Measurements from ENCODE around the gene DUSP28. TPM values are rescaled to one million over a fixed set of nuclear protein-coding genes. Genes with fewer than 3 reads are reported as not detected.

DUSP28 gene
- total and polyA plus RNA-seq, 2 experiments from 2014 or later, result 2.7 to 4.3 TPM

GRCh38 chr2:240585101-240585500 is 24.9 kb downstream of the DUSP28 start (continued):
- TF ChIP-seq, protein P1, sequence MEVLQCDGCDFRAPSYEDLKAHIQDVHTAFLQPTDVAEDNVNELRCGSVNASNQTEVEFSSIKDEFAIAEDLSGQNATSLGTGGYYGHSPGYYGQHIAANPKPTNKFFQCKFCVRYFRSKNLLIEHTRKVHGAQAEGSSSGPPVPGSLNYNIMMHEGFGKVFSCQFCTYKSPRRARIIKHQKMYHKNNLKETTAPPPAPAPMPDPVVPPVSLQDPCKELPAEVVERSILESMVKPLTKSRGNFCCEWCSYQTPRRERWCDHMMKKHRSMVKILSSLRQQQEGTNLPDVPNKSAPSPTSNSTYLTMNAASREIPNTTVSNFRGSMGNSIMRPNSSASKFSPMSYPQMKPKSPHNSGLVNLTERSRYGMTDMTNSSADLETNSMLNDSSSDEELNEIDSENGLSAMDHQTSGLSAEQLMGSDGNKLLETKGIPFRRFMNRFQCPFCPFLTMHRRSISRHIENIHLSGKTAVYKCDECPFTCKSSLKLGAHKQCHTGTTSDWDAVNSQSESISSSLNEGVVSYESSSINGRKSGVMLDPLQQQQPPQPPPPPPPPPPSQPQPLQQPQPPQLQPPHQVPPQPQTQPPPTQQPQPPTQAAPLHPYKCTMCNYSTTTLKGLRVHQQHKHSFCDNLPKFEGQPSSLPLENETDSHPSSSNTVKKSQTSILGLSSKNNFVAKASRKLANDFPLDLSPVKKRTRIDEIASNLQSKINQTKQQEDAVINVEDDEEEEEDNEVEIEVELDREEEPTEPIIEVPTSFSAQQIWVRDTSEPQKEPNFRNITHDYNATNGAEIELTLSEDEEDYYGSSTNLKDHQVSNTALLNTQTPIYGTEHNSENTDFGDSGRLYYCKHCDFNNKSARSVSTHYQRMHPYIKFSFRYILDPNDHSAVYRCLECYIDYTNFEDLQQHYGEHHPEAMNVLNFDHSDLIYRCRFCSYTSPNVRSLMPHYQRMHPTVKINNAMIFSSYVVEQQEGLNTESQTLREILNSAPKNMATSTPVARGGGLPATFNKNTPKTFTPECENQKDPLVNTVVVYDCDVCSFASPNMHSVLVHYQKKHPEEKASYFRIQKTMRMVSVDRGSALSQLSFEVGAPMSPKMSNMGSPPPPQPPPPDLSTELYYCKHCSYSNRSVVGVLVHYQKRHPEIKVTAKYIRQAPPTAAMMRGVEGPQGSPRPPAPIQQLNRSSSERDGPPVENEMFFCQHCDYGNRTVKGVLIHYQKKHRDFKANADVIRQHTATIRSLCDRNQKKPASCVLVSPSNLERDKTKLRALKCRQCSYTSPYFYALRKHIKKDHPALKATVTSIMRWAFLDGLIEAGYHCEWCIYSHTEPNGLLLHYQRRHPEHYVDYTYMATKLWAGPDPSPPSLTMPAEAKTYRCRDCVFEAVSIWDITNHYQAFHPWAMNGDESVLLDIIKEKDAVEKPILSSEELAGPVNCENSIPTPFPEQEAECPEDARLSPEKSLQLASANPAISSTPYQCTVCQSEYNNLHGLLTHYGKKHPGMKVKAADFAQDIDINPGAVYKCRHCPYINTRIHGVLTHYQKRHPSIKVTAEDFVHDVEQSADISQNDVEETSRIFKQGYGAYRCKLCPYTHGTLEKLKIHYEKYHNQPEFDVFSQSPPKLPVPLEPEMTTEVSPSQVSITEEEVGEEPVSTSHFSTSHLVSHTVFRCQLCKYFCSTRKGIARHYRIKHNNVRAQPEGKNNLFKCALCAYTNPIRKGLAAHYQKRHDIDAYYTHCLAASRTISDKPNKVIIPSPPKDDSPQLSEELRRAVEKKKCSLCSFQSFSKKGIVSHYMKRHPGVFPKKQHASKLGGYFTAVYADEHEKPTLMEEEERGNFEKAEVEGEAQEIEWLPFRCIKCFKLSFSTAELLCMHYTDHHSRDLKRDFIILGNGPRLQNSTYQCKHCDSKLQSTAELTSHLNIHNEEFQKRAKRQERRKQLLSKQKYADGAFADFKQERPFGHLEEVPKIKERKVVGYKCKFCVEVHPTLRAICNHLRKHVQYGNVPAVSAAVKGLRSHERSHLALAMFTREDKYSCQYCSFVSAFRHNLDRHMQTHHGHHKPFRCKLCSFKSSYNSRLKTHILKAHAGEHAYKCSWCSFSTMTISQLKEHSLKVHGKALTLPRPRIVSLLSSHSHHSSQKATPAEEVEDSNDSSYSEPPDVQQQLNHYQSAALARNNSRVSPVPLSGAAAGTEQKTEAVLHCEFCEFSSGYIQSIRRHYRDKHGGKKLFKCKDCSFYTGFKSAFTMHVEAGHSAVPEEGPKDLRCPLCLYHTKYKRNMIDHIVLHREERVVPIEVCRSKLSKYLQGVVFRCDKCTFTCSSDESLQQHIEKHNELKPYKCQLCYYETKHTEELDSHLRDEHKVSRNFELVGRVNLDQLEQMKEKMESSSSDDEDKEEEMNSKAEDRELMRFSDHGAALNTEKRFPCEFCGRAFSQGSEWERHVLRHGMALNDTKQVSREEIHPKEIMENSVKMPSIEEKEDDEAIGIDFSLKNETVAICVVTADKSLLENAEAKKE (CRISPR knock-in tag; IDR thresholded peaks at IDR 0.05), result no peak

DNA sequence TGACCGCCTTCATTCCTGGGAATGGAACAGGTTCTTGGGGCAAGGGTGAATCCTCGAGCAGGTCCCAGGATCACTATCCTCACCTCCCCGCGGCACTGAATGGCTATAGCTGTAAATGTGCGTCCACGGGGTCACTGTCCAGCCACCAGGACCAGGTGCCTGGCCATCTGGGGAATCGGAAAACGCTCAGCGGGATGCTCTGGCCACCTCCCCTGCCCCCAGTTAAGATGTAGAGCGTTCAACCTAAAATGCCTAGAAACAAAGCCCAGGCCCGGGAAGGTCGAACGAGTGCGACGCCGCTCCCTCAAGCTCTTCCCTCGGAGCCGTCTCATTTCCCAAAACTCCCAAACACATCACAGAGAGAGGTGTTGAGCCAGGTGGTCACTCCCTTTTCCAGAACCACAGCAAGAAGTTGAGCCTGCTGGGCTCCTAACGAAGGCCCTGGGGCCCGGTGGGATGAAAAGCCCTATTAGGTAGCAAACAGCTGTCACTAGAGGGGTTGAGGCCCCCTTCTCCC is 25.6 kb downstream of the DUSP28 start:
- ATAC-seq (no peak), DNase-seq (ENCODE audit: low spot score) (no peak)
- H2AFZ ChIP-seq, result no peak overlapping the region
- Mint-ChIP-seq H3K27me3 (ENCODE audit: insufficient read depth, low read depth, poor library complexity) (peaks cover 19% of the 10 kb centered on the region), H3K4me3 (peak overlapping the region; percentile 96), H3K27ac (peak overlapping the region; percentile 88), H3K9me3 (no peaks in the 10 kb centered on the region), H3K4me1 (peaks cover 36% of the 10 kb centered on the region), H3K36me3 (ENCODE audit: low read depth) (peaks cover 6% of the 10 kb centered on the region; the same call in 2 of the 3 replicates)
- peaks cover 31% of the 10 kb centered on the region for H4K20me1 ChIP-seq (replicated peaks; ENCODE audit: insufficient read depth)
- no peaks in the 10 kb centered on the region for H3K27me3 ChIP-seq (ENCODE audit: insufficient read depth)
- 0 out of 2 replicates have a peak overlapping the region, but pooled peaks have one; percentile 39 for H3K27ac ChIP-seq (ENCODE audit: low read depth)
- peaks cover 83% of the 10 kb centered on the region for H3K79me2 ChIP-seq (replicated peaks; ENCODE audit: insufficient read depth)
- peaks cover 20% of the 10 kb centered on the region for H3K4me1 ChIP-seq (ENCODE audit: insufficient read depth)
- peak overlapping the region; percentile 97 for H3K4me2 ChIP-seq
- H3K9me2 ChIP-seq (ENCODE audit: insufficient read depth), result no peaks in the 10 kb centered on the region
- H3K4me3 ChIP-seq, result peak overlapping the region; percentile 94
- no peaks in the 10 kb centered on the region for H3K36me3 ChIP-seq (ENCODE audit: insufficient read depth)
- H3F3A ChIP-seq (replicated peaks; ENCODE audit: low read depth), result no peaks in the 10 kb centered on the region
- TF ChIP-seq REST (IDR thresholded peaks at IDR 0.05; ENCODE audit: unreplicated experiment) (no peak), JUNB (IDR thresholded peaks at IDR 0.05; ENCODE audit: unreplicated experiment) (no peak), POLR2AphosphoS5 (IDR thresholded peaks at IDR 0.05; ENCODE audit: low read depth) (no peak), NANOG (IDR thresholded peaks at IDR 0.05; ENCODE audit: borderline replicate concordance) (no peak), EZH2phosphoT487 (IDR thresholded peaks at IDR 0.05; ENCODE audit: unreplicated experiment) (no peak), EZH2 (IDR thresholded peaks at IDR 0.05; ENCODE audit: low read depth, unreplicated experiment) (no peak), ZNF114 (CRISPR knock-in tag; IDR thresholded peaks at IDR 0.05) (no peak), ZNF331 (CRISPR knock-in tag; IDR thresholded peaks at IDR 0.05; ENCODE audit: low read depth) (no peak), CREB1 (CRISPR knock-in tag; IDR thresholded peaks at IDR 0.05; ENCODE audit: low read depth) (no peak)
- TF ChIP-seq, protein P2, sequence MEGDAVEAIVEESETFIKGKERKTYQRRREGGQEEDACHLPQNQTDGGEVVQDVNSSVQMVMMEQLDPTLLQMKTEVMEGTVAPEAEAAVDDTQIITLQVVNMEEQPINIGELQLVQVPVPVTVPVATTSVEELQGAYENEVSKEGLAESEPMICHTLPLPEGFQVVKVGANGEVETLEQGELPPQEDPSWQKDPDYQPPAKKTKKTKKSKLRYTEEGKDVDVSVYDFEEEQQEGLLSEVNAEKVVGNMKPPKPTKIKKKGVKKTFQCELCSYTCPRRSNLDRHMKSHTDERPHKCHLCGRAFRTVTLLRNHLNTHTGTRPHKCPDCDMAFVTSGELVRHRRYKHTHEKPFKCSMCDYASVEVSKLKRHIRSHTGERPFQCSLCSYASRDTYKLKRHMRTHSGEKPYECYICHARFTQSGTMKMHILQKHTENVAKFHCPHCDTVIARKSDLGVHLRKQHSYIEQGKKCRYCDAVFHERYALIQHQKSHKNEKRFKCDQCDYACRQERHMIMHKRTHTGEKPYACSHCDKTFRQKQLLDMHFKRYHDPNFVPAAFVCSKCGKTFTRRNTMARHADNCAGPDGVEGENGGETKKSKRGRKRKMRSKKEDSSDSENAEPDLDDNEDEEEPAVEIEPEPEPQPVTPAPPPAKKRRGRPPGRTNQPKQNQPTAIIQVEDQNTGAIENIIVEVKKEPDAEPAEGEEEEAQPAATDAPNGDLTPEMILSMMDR (conservative IDR thresholded peaks at IDR 0.05; ENCODE audit: low read depth in 2 of 2), result no peak

Measured in GM23338 (cell line).